ENCODE results near the gene SLC37A4. TPM values are rescaled to one million over a fixed set of nuclear protein-coding genes. Genes with fewer than 3 reads are reported as not detected.

SLC37A4 gene
- total and polyA plus RNA-seq, 2 donors (not counting 3 experiments of a cell fraction or from before 2014, with no cell fraction given): 21.5 to 36.5 TPM

GRCh38 chr11:119038884-119039283 lies 8.2 kb upstream of the SLC37A4 start:
- DNase-seq (ENCODE audit: low read depth, low spot score): no peak
- no peak overlapping the region for H2AFZ ChIP-seq (ENCODE audit: low read depth, low read length)
- no peaks in the 10 kb centered on the region for H3K9me3 ChIP-seq (replicated peaks; ENCODE audit: control insufficient read depth, insufficient read depth, low read length)
- ChIA-PET POLR2A (no interaction called here), CTCF (no interaction called here)
- H3K36me3 ChIP-seq (ENCODE audit: control insufficient read depth in 2 of 2, extremely low read depth in 1 of 2, insufficient read depth in 2 of 2, low read length in 2 of 2): no peaks in the 10 kb centered on the region
- peaks cover 0 to 1% of the 10 kb centered on the region in 2 experiments for H3K27me3 ChIP-seq (ENCODE audit: control insufficient read depth in 2 of 2, insufficient read depth in 2 of 2, low read length in 2 of 2)
- no peaks in the 10 kb centered on the region for H4K20me1 ChIP-seq (replicated peaks; ENCODE audit: control insufficient read depth, extremely low read depth, insufficient read depth, low read length)
- intact Hi-C loops (cut with micrococcal nuclease) (no loop called here), dilution Hi-C loops (cut with MboI; ENCODE audit: extremely low pct_ligation_motif_present, low sequenced_read_pairs) (no loop called here)
- no TSS peak for BruUV-seq (replicated peaks)
- no peaks in the 10 kb centered on the region for H3K79me2 ChIP-seq (ENCODE audit: control insufficient read depth, insufficient read depth, low read length)
- H3K4me1 ChIP-seq (ENCODE audit: control insufficient read depth, extremely low read depth, insufficient read depth, low read length): no peaks in the 10 kb centered on the region
- no peak for TF ChIP-seq POLR2AphosphoS5 (IDR thresholded peaks at IDR 0.05; ENCODE audit: insufficient read depth, low read depth, low read length)
- no peak for TF ChIP-seq FOS (IDR thresholded peaks at IDR 0.05; ENCODE audit: borderline replicate concordance, insufficient read depth, low read length)
- no peak for TF ChIP-seq GATA2 (IDR thresholded peaks at IDR 0.05; ENCODE audit: insufficient read depth, insufficient read length, low read depth, low read length)
- TF ChIP-seq JUN (IDR thresholded peaks at IDR 0.05; ENCODE audit: borderline replicate concordance, insufficient read depth, insufficient read length, low read depth): no peak
- no peak for TF ChIP-seq POLR2A (IDR thresholded peaks at IDR 0.05; ENCODE audit: low read depth, low read length)
- TF ChIP-seq EZH2 (IDR thresholded peaks at IDR 0.05; ENCODE audit: borderline replicate concordance, low read depth, low read length, severe bottlenecking): no peak
- TF ChIP-seq MAX (IDR thresholded peaks at IDR 0.05; ENCODE audit: insufficient read depth, insufficient read length): no peak
- no peak for TF ChIP-seq MYC (IDR thresholded peaks at IDR 0.05; ENCODE audit: low read depth, low read length)
- no peak for TF ChIP-seq CTCF (IDR thresholded peaks at IDR 0.05; ENCODE audit: extremely low read depth in 1 of 2, insufficient read depth in 1 of 2, low read depth in 1 of 2, low read length in 2 of 2)
- no peak overlapping the region for H3K4me3 ChIP-seq (replicated peaks in 1 of 3; ENCODE audit: insufficient read depth in 1 of 3, low read depth in 1 of 3, low read length in 3 of 3)
- no peak overlapping the region for H3K4me2 ChIP-seq (ENCODE audit: insufficient read depth, low read length)
- no peak for FAIRE-seq
- H3K9ac ChIP-seq (replicated peaks; ENCODE audit: extremely low read depth, insufficient read depth, low read length): no peak overlapping the region
- H3K9me1 ChIP-seq (replicated peaks; ENCODE audit: control insufficient read depth, extremely low read depth, insufficient read depth, low read length): no peaks in the 10 kb centered on the region
- no peak overlapping the region for H3K27ac ChIP-seq (ENCODE audit: insufficient read depth, low read depth, low read length)

Measured in endothelial cell of umbilical vein (primary cell).